HepG2 (cell line): Measurements from ENCODE around the gene PDIA6. TPM values are rescaled to one million over a fixed set of nuclear protein-coding genes. Genes with fewer than 3 reads are reported as not detected.

ENCODE experiments used
- ATAC-seq: fragments of 200-7000 bp; cut with Tn5 transposase; 3 replicates; pipeline ENCODE4 v1.9.1; 2020; ENCODE audit warnings: mild to moderate bottlenecking, moderate library complexity
- BruUV-seq: library from RNA; stranded (reverse); fragments of 400-500 nt; replicated peaks from 2 replicates; lab custom pipeline; 2021; lab: Mats Ljungman, UMichigan
- CTCF ChIA-PET: fragments of 300-600 bp; formaldehyde crosslinking; extraction: SDS; loops from one replicate; lab custom pipeline; 2021; ENCODE audit warnings: low total read pairs, inconsistent platforms, low intra/inter-chr PET ratio; lab: Yijun Ruan, JAX
- POLR2A ChIA-PET: fragments of 350-600 bp; sonication (Branson Sonifier 250); formaldehyde crosslinking; loops from one replicate; lab custom pipeline; 2020; ENCODE audit warnings: antibody characterized with exemption, inconsistent platforms; lab: Yijun Ruan, JAX
- DNase-seq: peaks from one replicate; pipeline ENCODE4 v3.0.0-alpha.2; 2015; ENCODE audit warnings: low spot score
- FAIRE-seq: peaks from 3 replicates; lab custom pipeline; 2011; peaks lifted over from hg19 to GRCh38; lab: Jason Lieb, UNC
- H2AFZ ChIP-seq: one replicate; pipeline ENCODE4 v1.6.1; 2011; ENCODE audit warnings: low read length, inconsistent platforms
- H3K27ac ChIP-seq: fragments of 300-600 bp; 3 replicates; pipeline ENCODE4 v1.8.0; 2011; ENCODE audit warnings: mixed run types, mild to moderate bottlenecking, mixed read lengths, low read length, inconsistent platforms; ENCODE audit not compliant: insufficient read depth; ENCODE audit errors: extremely low read length
- H3K27me3 ChIP-seq, 2 experiments: fragments of 200-600 bp in 1 of 2; 2 replicates in 1 of 2; 3 replicates in 1 of 2; pipeline versions ENCODE4 v1.6.0 to v1.8.0; 2011; ENCODE audit warnings: low read length in 2 of 2, mild to moderate bottlenecking in 2 of 2, moderate library complexity in 2 of 2, inconsistent platforms in 1 of 2; ENCODE audit not compliant: insufficient read depth in 2 of 2, control insufficient read depth in 1 of 2
- H3K36me3 ChIP-seq, 2 experiments: fragments of 200-600 bp in 1 of 2; replicated peaks in 1 of 2; 2 replicates in 1 of 2; 3 replicates in 1 of 2; pipeline versions ENCODE4 v1.5.1 to v1.8.0; 2011; ENCODE audit warnings: low read length in 2 of 2, inconsistent platforms in 1 of 2; ENCODE audit not compliant: insufficient read depth in 2 of 2, control insufficient read depth in 1 of 2
- H3K4me1 ChIP-seq: 2 replicates; pipeline ENCODE4 v1.5.1; 2012; ENCODE audit warnings: low read length, inconsistent platforms; ENCODE audit not compliant: insufficient read depth
- H3K4me2 ChIP-seq: 2 replicates; pipeline ENCODE4 v1.6.0; 2011; ENCODE audit warnings: low read depth, low read length, inconsistent platforms
- H3K4me3 ChIP-seq, 3 experiments: fragments of 200-600 bp in 1 of 3; sonication (generic), shearing (Covaris generic) in 1 of 3; replicated peaks in 1 of 3; 2 replicates each; pipeline ENCODE4 v1.5.1; 2011 to 2016; ENCODE audit warnings: low read length in 3 of 3, inconsistent platforms in 2 of 3, low read depth in 2 of 3, mild to moderate bottlenecking in 2 of 3, control low read depth in 1 of 3, mixed read lengths in 1 of 3; ENCODE audit not compliant: insufficient read depth in 1 of 3
- H3K79me2 ChIP-seq: one replicate; pipeline ENCODE4 v1.6.1; 2011; ENCODE audit warnings: low read length, inconsistent platforms; ENCODE audit not compliant: insufficient read depth
- H3K9ac ChIP-seq: 2 replicates; pipeline ENCODE4 v1.6.0; 2011; ENCODE audit warnings: mild to moderate bottlenecking, low read depth, low read length, inconsistent platforms; ENCODE audit not compliant: insufficient read depth
- H3K9me3 ChIP-seq: 2 replicates; pipeline ENCODE4 v1.5.1; 2012; ENCODE audit warnings: mild to moderate bottlenecking, low read length
- H4K20me1 ChIP-seq: 2 replicates; pipeline ENCODE4 v1.6.0; 2011; ENCODE audit warnings: inconsistent platforms, mild to moderate bottlenecking, low read length, moderate library complexity; ENCODE audit not compliant: insufficient read depth
- FOSL2 ChIP-seq: sonication (generic); formaldehyde crosslinking; IDR thresholded peaks from 2 replicates; pipeline ENCODE4 v1.4.0; 2020; ENCODE audit warnings: missing genetic modification reagents
- IRF1 ChIP-seq: sonication (generic); formaldehyde crosslinking; IDR thresholded peaks from 2 replicates; pipeline ENCODE4 v1.4.0; 2020; ENCODE audit warnings: low read depth, mild to moderate bottlenecking, missing genetic modification reagents
- MAF1 ChIP-seq: sonication (generic); formaldehyde crosslinking; IDR thresholded peaks from 2 replicates; pipeline ENCODE4 v1.5.0; 2020; ENCODE audit warnings: missing genetic modification reagents, borderline replicate concordance
- USF2 ChIP-seq, 2 experiments: sonication (generic) in 1 of 2; formaldehyde crosslinking in 1 of 2; IDR thresholded peaks; 2 replicates each; pipeline versions ENCODE4 v1.5.1 to v1.6.1; 2011 to 2020; ENCODE audit warnings: borderline replicate concordance in 1 of 2, low read depth in 1 of 2, low read length in 1 of 2, mild to moderate bottlenecking in 1 of 2, missing genetic modification reagents in 1 of 2, moderate library complexity in 1 of 2
- ZBTB49 ChIP-seq: sonication (generic); formaldehyde crosslinking; IDR thresholded peaks from 2 replicates; pipeline ENCODE4 v1.4.0; 2020; ENCODE audit warnings: missing genetic modification reagents, borderline replicate concordance
- ZNF549 ChIP-seq: sonication (generic); formaldehyde crosslinking; IDR thresholded peaks from 2 replicates; pipeline ENCODE4 v1.5.0; 2020; ENCODE audit warnings: missing genetic modification reagents
- ZNF576 ChIP-seq: sonication (generic); formaldehyde crosslinking; IDR thresholded peaks from 2 replicates; pipeline ENCODE4 v1.4.0; 2020; ENCODE audit warnings: mild to moderate bottlenecking, missing genetic modification reagents
- ZNF607 ChIP-seq: sonication (generic); formaldehyde crosslinking; IDR thresholded peaks from 2 replicates; pipeline ENCODE4 v1.5.1; 2020; ENCODE audit warnings: missing genetic modification reagents, mild to moderate bottlenecking, borderline replicate concordance
- ZNF775 ChIP-seq: sonication (generic); formaldehyde crosslinking; IDR thresholded peaks from 2 replicates; pipeline ENCODE4 v1.4.0; 2020; ENCODE audit warnings: missing genetic modification reagents, mild to moderate bottlenecking, moderate library complexity, borderline replicate concordance
- WGBS: methylation state at CpG from one replicate; pipeline ENCODE4 v1.1.6; 2017; ENCODE audit warnings: low lambda C conversion rate; 5-methylcytosine and 5-hydroxymethylcytosine counted together
- in situ Hi-C: cut with HindIII; loops from 2 replicates; pipeline ENCODE4 v1.10.0; 2017; ENCODE audit warnings: low pct_unique_long_range_greater_than_20kb; ENCODE audit not compliant: extremely low pct_ligation_motif_present
- intact Hi-C: fragments of 100-400 bp; cut with micrococcal nuclease; formaldehyde crosslinking; loops from one replicate; pipeline ENCODE4 v1.10.0; 2022; ENCODE audit not compliant: unreplicated experiment
- polyA plus RNA-seq, 8 experiments: library from polyadenylated mRNA; depleted of rRNA in 3 of 8; stranded (reverse) in 7 of 8; unstranded in 1 of 8; fragments of >200 nt; fragmentation: Illumina TruSeq in 4 of 8; extraction: Trizol in 4 of 8; gene quantifications; 2 replicates each; pipeline versions ENCODE4 v1.2.1 to v1.2.3, GENCODE V29; 2011 to 2016; ENCODE audit warnings: low read depth in 4 of 8, missing spikeins in 1 of 8, mixed read lengths in 1 of 8; ENCODE audit not compliant: insufficient read depth in 1 of 8
- total RNA-seq, 5 experiments: library from RNA; depleted of rRNA; stranded (reverse); fragments of >200 nt; fragmentation: Illumina TruSeq; extraction: Trizol; gene quantifications; 2 replicates each; pipeline ENCODE4 v1.2.3, GENCODE V29; 2016; ENCODE audit warnings: low read depth in 1 of 5

The PDIA6 gene
- total and polyA plus RNA-seq, 2 of the 13 experiments (the other 11 are each of a cell fraction or from before 2014, with no cell fraction given) = 586 to 642 TPM

GRCh38 chr2:10861765-10862164, 49.2 kb upstream of the PDIA6 start:
- in situ Hi-C loops (no loop called here), intact Hi-C loops (no loop called here)
- ChIA-PET CTCF (no interaction called here), POLR2A (no interaction called here)
- BruUV-seq = no TSS peak
- Histone ChIP-seq H3K4me1 (no peaks in the 10 kb centered on the region), H3K36me3 (no peaks in the 10 kb centered on the region), H4K20me1 (no peaks in the 10 kb centered on the region), H3K4me3 (no peak overlapping the region), H3K4me2 (no peak overlapping the region), H3K9me3 (no peaks in the 10 kb centered on the region), H3K9ac (no peak overlapping the region), H3K79me2 (no peaks in the 10 kb centered on the region), H3K27me3 (peaks cover 11 to 84% of the 10 kb centered on the region in 2 experiments; a peak in 4 of 5 replicates), H3K27ac (no peak overlapping the region), H2AFZ (no peak overlapping the region)
- FAIRE-seq (no peak), DNase-seq (no peak), ATAC-seq (no peak)
- no peak for TF ChIP-seq ZNF607
- TF ChIP-seq ZNF549 (CRISPR knock-in tag) = no peak
- no peak for TF ChIP-seq ZNF775 (CRISPR knock-in tag)
- no peak for TF ChIP-seq ZBTB49
- TF ChIP-seq USF2 (IDR thresholded peaks at IDR 0.05; ENCODE audit: low read depth, low read length) = no peak
- TF ChIP-seq USF2 (CRISPR knock-in tag; IDR thresholded peaks at IDR 0.05; ENCODE audit: borderline replicate concordance) = no peak
- TF ChIP-seq IRF1 (CRISPR knock-in tag) = no peak
- no peak for TF ChIP-seq ZNF576
- no peak for TF ChIP-seq FOSL2 (CRISPR knock-in tag)
- no peak for TF ChIP-seq MAF1
- WGBS = 41% methylated on average over 5 of the region's 5 CpGs
